Measurements from ENCODE around the gene CRMP1.

CRMP1 gene

DNA sequence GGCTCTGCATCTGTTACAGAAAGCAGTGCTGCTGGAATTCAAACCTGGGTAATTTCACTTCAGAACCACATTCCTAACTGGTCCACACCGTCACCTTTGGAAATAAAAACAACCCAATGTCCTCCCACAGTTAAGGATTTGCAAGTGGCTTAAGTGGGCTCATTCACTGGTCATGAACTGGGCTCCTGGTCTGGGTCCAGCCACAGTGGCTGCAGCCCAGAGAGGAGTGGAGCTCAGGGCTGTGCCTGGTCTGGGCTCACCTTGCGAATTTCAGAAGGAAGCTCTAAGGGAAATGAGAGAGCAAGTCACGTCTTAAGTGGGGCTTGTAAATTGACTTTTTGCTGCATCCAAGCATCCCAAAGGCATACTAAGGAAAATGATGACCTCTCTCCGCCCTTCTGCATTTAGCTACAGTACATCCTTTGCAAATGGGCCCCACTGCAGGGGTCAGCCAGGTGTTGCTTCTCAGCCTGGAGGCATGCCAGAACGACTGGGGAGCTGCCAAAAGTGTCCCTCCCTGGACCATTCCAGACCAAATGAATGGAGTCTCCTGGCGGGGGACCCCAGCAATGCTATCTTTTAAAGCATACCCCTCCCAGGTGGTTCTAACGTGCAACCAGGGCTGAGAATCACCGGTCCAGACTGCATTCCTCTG lies 25.6 kb upstream of the CRMP1 start:
- no peak for TF ChIP-seq CTCF (IDR thresholded peaks at IDR 0.05)
- Mint-ChIP-seq H3K4me3 (no peak overlapping the region), H3K9me3 (peaks cover 4% of the 10 kb centered on the region), H3K27ac (no peak overlapping the region), H3K27me3 (ENCODE audit: low read depth, poor library complexity) (peaks cover 26% of the 10 kb centered on the region), H3K36me3 (ENCODE audit: low read depth) (no peaks in the 10 kb centered on the region), H3K4me1 (peaks cover 31% of the 10 kb centered on the region)
- DNase-seq = no peak

DNA sequence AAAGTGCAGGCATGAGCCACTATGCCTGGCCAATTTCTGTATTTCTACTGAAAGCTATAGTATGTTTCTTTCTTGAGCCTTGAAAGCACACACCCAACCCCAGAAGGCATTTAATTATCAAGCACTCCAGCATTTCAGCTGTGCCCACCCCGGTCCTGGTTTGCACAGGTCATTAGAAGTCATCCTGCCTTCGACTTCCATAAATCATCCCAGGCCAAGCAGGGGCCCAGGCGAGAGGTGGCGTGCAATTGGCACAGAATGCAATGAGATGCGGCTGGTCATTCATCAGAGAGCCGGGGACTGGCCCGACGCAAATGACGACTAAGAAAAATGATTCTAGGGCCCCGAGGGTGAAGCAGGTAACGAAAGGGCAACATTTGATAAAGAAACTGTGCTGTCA lies 24.8 kb upstream of the CRMP1 start:
- H3K4me3 Mint-ChIP-seq = no peak overlapping the region
- no peak for TF ChIP-seq CTCF (IDR thresholded peaks at IDR 0.05)
- H3K27me3 Mint-ChIP-seq (ENCODE audit: low read depth, poor library complexity) = peaks cover 24% of the 10 kb centered on the region

DNA sequence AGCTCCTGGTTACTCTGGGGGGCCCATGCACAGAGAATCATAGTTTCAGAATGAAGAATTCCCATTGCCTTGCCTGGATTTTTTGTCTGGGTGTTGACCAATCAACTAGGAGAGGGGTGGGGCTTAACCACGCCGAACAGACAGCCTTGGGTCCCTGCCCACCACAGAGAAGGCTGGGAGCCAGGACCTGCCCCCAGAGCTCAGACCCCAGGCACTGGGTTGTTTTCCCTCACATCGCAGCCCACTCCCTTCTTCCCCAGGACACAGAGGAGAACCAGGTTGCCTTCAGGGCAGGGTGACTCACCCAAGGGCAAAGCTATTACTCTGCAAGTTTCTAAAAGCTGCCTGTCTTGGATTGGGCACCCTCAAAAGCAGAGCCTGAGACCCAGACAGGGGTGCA lies 23.3 kb upstream of the CRMP1 start:
- Mint-ChIP-seq H3K4me1 (peaks cover 24% of the 10 kb centered on the region), H3K4me3 (no peak overlapping the region), H3K36me3 (ENCODE audit: low read depth) (no peaks in the 10 kb centered on the region), H3K9me3 (peaks cover 17% of the 10 kb centered on the region), H3K27ac (no peak overlapping the region), H3K27me3 (ENCODE audit: low read depth, poor library complexity) (peaks cover 15% of the 10 kb centered on the region)
- no peak for DNase-seq
- TF ChIP-seq CTCF (IDR thresholded peaks at IDR 0.05) = no peak

More for the DNA sequence above, 24.8 kb upstream of the CRMP1 start:
- Mint-ChIP-seq H3K36me3 (ENCODE audit: low read depth) (no peaks in the 10 kb centered on the region), H3K9me3 (peaks cover 5% of the 10 kb centered on the region), H3K4me1 (peaks cover 31% of the 10 kb centered on the region), H3K27ac (no peak overlapping the region)
- no peak for DNase-seq

GRCh38 chr4:5913454-5913853 lies 20.6 kb upstream of the CRMP1 start:
- no peak overlapping the region for H3K4me3 Mint-ChIP-seq
- no peaks in the 10 kb centered on the region for H3K36me3 Mint-ChIP-seq (ENCODE audit: low read depth)
- DNase-seq = no peak
- H3K27me3 Mint-ChIP-seq (ENCODE audit: low read depth, poor library complexity) = peaks cover 19% of the 10 kb centered on the region
- peaks cover 18% of the 10 kb centered on the region for H3K4me1 Mint-ChIP-seq
- H3K9me3 Mint-ChIP-seq = peaks cover 37% of the 10 kb centered on the region
- H3K27ac Mint-ChIP-seq = no peak overlapping the region
- TF ChIP-seq CTCF (IDR thresholded peaks at IDR 0.05) = no peak

DNA sequence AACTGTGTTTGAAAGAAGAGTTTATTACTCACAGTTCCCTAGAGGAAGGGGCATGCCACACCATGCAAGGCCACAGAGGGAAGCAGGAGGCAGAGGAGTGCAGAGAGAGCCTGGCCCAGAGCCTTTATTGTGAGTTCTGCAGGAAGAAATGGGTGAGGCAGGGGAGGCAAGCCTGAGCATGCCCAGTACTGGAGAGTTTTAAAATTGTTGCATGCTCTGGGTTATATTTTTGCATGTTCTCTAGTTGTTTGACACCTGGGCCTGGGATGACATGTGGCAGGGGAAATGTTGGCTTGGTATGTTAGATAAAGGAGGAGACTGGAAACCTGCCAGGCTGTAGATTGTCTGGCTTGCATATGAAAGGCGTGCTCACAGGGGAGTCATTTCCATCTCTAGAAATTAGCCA lies 19.7 kb upstream of the CRMP1 start:
- Mint-ChIP-seq H3K36me3 (ENCODE audit: low read depth) (no peaks in the 10 kb centered on the region), H3K4me1 (peaks cover 10% of the 10 kb centered on the region), H3K27ac (no peak overlapping the region), H3K9me3 (peaks cover 40% of the 10 kb centered on the region), H3K27me3 (ENCODE audit: low read depth, poor library complexity) (peaks cover 20% of the 10 kb centered on the region), H3K4me3 (no peak overlapping the region)
- TF ChIP-seq CTCF (IDR thresholded peaks at IDR 0.05) = no peak
- DNase-seq = no peak

DNA sequence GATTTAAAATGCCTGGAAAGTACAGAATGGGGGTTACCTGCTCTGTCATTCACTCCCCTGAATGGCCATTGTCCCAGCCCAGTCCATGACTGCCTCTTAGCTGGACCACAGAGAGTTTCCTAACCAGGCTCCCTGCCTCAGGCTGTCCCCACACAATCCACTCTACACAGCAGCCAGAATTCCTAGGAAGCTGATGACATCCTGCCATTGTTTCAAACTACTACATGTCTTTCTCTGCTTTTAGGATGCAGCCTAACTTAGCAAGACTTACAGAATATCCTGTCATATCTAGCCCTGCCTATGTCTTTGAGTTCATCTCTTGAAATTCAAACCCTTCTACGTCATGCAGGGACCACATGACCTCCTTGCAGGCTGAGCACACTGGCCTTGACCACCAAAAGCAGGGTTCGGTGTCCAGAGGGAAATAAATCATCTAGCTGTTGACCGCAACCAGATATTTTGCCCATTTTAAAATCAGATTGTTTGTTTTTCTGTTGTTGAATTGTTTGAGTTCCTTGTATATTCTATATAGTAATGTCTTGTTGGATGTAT lies 16.1 kb upstream of the CRMP1 start:
- H3K4me1 Mint-ChIP-seq = peaks cover 5% of the 10 kb centered on the region
- no peak overlapping the region for H3K4me3 Mint-ChIP-seq
- no peaks in the 10 kb centered on the region for H3K36me3 Mint-ChIP-seq (ENCODE audit: low read depth)
- peaks cover 38% of the 10 kb centered on the region for H3K27me3 Mint-ChIP-seq (ENCODE audit: low read depth, poor library complexity)
- no peak overlapping the region for H3K27ac Mint-ChIP-seq
- H3K9me3 Mint-ChIP-seq = peaks cover 41% of the 10 kb centered on the region
- no peak for DNase-seq
- no peak for TF ChIP-seq CTCF (IDR thresholded peaks at IDR 0.05)

Data from nephron progenitor cell (in vitro differentiated cells).